AG09309 (cell line): ENCODE results near the gene GDPD4.
A peak's percentile ranks its signal among the peaks of the same experiment; 100 is the strongest.

Experiments
- DNase-seq: peaks from one replicate; pipeline ENCODE4 v3.0.0-alpha.2; 2010; ENCODE audit warnings: low read depth
- H3K4me3 ChIP-seq: 2 replicates; pipeline ENCODE4 v1.5.1; 2011; ENCODE audit warnings: mild to moderate bottlenecking, low read depth, low read length, moderate library complexity; ENCODE audit not compliant: control insufficient read depth
- CTCF ChIP-seq: IDR thresholded peaks from 2 replicates; pipeline ENCODE4 v1.5.1; 2011; ENCODE audit warnings: mild to moderate bottlenecking, low read depth, low read length, inconsistent platforms; ENCODE audit not compliant: insufficient read depth, control insufficient read depth; ENCODE audit errors: missing control alignments

The GDPD4 gene

GRCh38 chr11:77252555-77253270 lies 48.8 kb downstream of the GDPD4 start:
- DNase-seq, result no peak
- TF ChIP-seq CTCF, result no peak
- no peak overlapping the region for H3K4me3 ChIP-seq

DNA sequence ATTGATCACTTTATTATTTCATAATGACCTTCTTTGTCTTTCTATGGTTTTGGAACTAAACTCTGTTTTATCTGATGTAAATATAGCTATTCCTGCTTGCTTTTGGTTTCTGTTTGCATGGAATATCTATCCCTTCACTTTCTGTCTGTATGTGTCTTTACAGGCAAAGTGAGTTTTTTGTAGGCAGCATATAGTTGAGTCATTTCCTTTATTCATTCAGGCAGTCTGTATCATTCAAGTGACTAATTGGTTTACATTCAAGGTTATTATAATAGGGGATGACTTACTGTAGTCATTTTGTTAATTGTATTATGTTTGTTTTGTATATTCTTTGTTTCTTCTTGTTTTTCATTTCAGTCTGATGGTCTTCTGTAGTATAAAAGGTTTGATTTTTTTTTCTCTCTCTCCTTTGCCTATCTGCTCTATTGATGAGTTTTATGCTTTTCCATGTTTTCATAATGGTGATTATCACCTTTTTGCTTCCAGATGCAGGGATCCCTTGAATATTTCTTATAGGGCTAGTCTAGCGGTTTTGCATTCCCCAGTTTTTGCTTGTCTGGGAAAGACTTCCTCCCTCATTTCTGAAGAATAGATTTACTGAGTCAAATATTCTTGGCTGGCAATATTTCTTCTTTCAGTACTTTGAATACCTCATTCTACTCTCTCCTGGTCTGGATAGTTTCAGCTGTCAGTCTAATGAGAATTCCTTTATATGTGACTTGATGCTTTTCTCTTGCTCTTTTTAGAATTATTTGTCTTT lies 50.4 kb downstream of the GDPD4 start:
- DNase-seq, result no peak
- TF ChIP-seq CTCF, result no peak
- no peak overlapping the region for H3K4me3 ChIP-seq

- no peak for DNase-seq
- no peak for TF ChIP-seq CTCF
- H3K4me3 ChIP-seq, result no peak overlapping the region
Measured at GRCh38 chr11:77249427-77249826, 52.1 kb downstream of the GDPD4 start.

- H3K4me3 ChIP-seq, result no peak overlapping the region
- TF ChIP-seq CTCF, result no peak
- DNase-seq, result peak; percentile 84
Measured at GRCh38 chr11:77244277-77245027, 57.0 kb downstream of the GDPD4 start.

DNA sequence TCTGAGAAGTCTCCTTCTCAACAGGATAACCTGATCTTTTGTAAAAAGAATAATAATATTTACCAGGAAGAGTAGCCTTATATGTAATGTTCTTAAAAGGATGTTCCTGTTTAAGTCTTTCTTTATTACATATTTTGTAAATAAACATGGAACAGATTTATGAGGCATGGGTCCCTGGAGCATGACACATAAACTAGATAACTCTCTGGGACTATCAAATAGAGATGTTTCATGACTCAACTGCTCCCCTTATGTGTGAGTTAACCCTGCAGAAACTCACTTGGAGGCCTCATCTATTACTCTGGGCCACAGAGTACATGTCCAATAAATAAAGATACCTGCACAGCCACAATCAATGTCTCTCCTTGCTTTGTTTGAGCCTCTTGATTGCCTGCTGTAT lies 64.6 kb downstream of the GDPD4 start:
- TF ChIP-seq CTCF, result no peak
- H3K4me3 ChIP-seq, result no peak overlapping the region
- no peak for DNase-seq

GRCh38 chr11:77233011-77233410 lies 68.5 kb downstream of the GDPD4 start:
- DNase-seq, result no peak
- H3K4me3 ChIP-seq, result no peak overlapping the region
- TF ChIP-seq CTCF, result no peak
